Right kidney (tissue), 1 donor: Measurements from ENCODE around the gene CCDC85C.
A peak's percentile ranks its signal among the peaks of the same experiment; 100 is the strongest.

Experiments used
- DNase-seq: peaks from one replicate; pipeline ENCODE4 v3.0.0-alpha.2; 2016

CCDC85C gene

GRCh38 chr14:99572173-99572999 lies 31.6 kb downstream of the CCDC85C start:
- DNase-seq, result peak; percentile 54

GRCh38 chr14:99571303-99571986 lies 32.6 kb downstream of the CCDC85C start:
- DNase-seq, result peak; percentile 70

- no peak for DNase-seq
These were observed 33.3 kb downstream of the CCDC85C start for GRCh38 chr14:99570544-99571302.

- no peak for DNase-seq
These were observed 34.1 kb downstream of the CCDC85C start for GRCh38 chr14:99569725-99570543.

- DNase-seq, result no peak
These were observed 35.1 kb downstream of the CCDC85C start for GRCh38 chr14:99568567-99569560.

GRCh38 chr14:99566390-99567354 lies 37.3 kb downstream of the CCDC85C start:
- DNase-seq, result no peak

- DNase-seq, result no peak
These were observed 38.0 kb downstream of the CCDC85C start for GRCh38 chr14:99566009-99566389.

- DNase-seq, result no peak
These were observed 38.6 kb downstream of the CCDC85C start for GRCh38 chr14:99565383-99565782.

- DNase-seq, result peak; percentile 45
These were observed 39.1 kb downstream of the CCDC85C start for GRCh38 chr14:99564926-99565259.

- DNase-seq, result peak; percentile 80
These were observed 39.6 kb downstream of the CCDC85C start for GRCh38 chr14:99564256-99564925.

GRCh38 chr14:99563749-99564129 lies 40.3 kb downstream of the CCDC85C start:
- DNase-seq, result no peak

- peak; percentile 76 for DNase-seq
These were observed 40.9 kb downstream of the CCDC85C start for GRCh38 chr14:99562856-99563748.

- DNase-seq, result no peak
These were observed 42.1 kb downstream of the CCDC85C start for GRCh38 chr14:99561864-99562263.

- DNase-seq, result no peak
These were observed 42.9 kb downstream of the CCDC85C start for GRCh38 chr14:99560922-99561683.

GRCh38 chr14:99560403-99560802 lies 43.6 kb downstream of the CCDC85C start:
- DNase-seq, result no peak

- DNase-seq, result no peak
These were observed 44.6 kb downstream of the CCDC85C start for GRCh38 chr14:99559286-99559990.
